Measurements from ENCODE around the gene ERC2. TPM values are rescaled to one million over a fixed set of nuclear protein-coding genes. Genes with fewer than 3 reads are reported as not detected.

The ERC2 gene
- total and polyA plus RNA-seq, 11 donors: 0.16 to 3.8 (median 1.6) TPM

GRCh38 chr3:56443372-56443771 lies 24.9 kb downstream of the ERC2 start:
- TF ChIP-seq CTCF (IDR thresholded peaks at IDR 0.05) (no peak), POLR2A (IDR thresholded peaks at IDR 0.05) (no peak)
- 86 to 90% (median 87%) methylated on average over 3 of the region's 3 CpGs for WGBS, 4 donors
- no peak for DNase-seq
- intact Hi-C loops (cut with DNase I): loop anchor here in 1 of 10 donors (10.0 kb wide), 1 partner anchor 99 kb away; no protein-coding TSS in a partner anchor
- Histone ChIP-seq H3K27me3 (peaks cover 0 to 5% (median 0%) of the 10 kb centered on the region in 9 donors), H3K36me3 (no peaks in the 10 kb centered on the region), H3K4me3 (no peak overlapping the region), H3K27ac (no peak overlapping the region), H3K9me3 (peaks cover 0 to 3% (median 0%) of the 10 kb centered on the region in 12 donors), H3K4me1 (no peaks in the 10 kb centered on the region)
- no peak for ATAC-seq

- WGBS, 4 donors: 70 to 74% (median 73%) methylated on average over 6 of the region's 6 CpGs
- DNase-seq (no peak), ATAC-seq (no peak)
- intact Hi-C loops (cut with DNase I): no loop called here
- H3K9me3 ChIP-seq: peaks cover 0 to 8% (median 0%) of the 10 kb centered on the region in 12 donors
- no peaks in the 10 kb centered on the region for H3K36me3 ChIP-seq
- H3K27me3 ChIP-seq: no peaks in the 10 kb centered on the region
- no peaks in the 10 kb centered on the region for H3K4me1 ChIP-seq
- no peak overlapping the region for H3K27ac ChIP-seq
- H3K4me3 ChIP-seq: no peak overlapping the region
- no peak for TF ChIP-seq POLR2A (IDR thresholded peaks at IDR 0.05)
- no peak for TF ChIP-seq CTCF (IDR thresholded peaks at IDR 0.05)
Observed at GRCh38 chr3:56428667-56429066, 39.6 kb downstream of the ERC2 start.

- no peak for ATAC-seq
- Histone ChIP-seq H3K27ac (no peak overlapping the region), H3K36me3 (no peaks in the 10 kb centered on the region), H3K4me1 (no peaks in the 10 kb centered on the region), H3K4me3 (no peak overlapping the region), H3K27me3 (no peaks in the 10 kb centered on the region), H3K9me3 (no peaks in the 10 kb centered on the region)
- intact Hi-C loops (cut with DNase I): no loop called here
- 82 to 93% (median 88%) methylated on average over 3 of the region's 3 CpGs for WGBS, 4 donors
- TF ChIP-seq CTCF (IDR thresholded peaks at IDR 0.05) (no peak), POLR2A (IDR thresholded peaks at IDR 0.05) (no peak)
- DNase-seq: no peak
Observed at GRCh38 chr3:56424885-56425284, 43.4 kb downstream of the ERC2 start.

GRCh38 chr3:56424336-56424735 lies 43.9 kb downstream of the ERC2 start:
- intact Hi-C loops (cut with DNase I): no loop called here
- DNase-seq: no peak
- Histone ChIP-seq H3K27ac (no peak overlapping the region), H3K9me3 (no peaks in the 10 kb centered on the region), H3K4me1 (no peaks in the 10 kb centered on the region), H3K36me3 (no peaks in the 10 kb centered on the region), H3K27me3 (no peaks in the 10 kb centered on the region), H3K4me3 (no peak overlapping the region)
- 39 to 66% (median 61%) methylated on average over 1 of the region's 1 CpG for WGBS, 4 donors
- no peak for ATAC-seq
- TF ChIP-seq CTCF (IDR thresholded peaks at IDR 0.05) (no peak), POLR2A (IDR thresholded peaks at IDR 0.05) (no peak)

All from heart left ventricle (tissue), 16 donors.